Pulmonary artery endothelial cell (primary cell): Measurements from ENCODE around the gene BLVRA. TPM values are rescaled to one million over a fixed set of nuclear protein-coding genes. Genes with fewer than 3 reads are reported as not detected.
"Not testable (repeated sequence)": the region's sequence is repeated elsewhere in the genome, so short reads cannot be mapped to it uniquely, and the experiment has no call there.

Source experiments
- DNase-seq: peaks from one replicate; pipeline ENCODE4 v3.0.0-alpha.2; 2011; ENCODE audit warnings: low read depth, low spot score
- total RNA-seq: library from RNA; depleted of rRNA; stranded (reverse); fragments of >200 nt; gene quantifications from 2 replicates; pipeline ENCODE4 v1.2.3, GENCODE V29; 2014

Gene BLVRA
- total RNA-seq, 1 donor from 2014 or later = 40.1 TPM

DNA sequence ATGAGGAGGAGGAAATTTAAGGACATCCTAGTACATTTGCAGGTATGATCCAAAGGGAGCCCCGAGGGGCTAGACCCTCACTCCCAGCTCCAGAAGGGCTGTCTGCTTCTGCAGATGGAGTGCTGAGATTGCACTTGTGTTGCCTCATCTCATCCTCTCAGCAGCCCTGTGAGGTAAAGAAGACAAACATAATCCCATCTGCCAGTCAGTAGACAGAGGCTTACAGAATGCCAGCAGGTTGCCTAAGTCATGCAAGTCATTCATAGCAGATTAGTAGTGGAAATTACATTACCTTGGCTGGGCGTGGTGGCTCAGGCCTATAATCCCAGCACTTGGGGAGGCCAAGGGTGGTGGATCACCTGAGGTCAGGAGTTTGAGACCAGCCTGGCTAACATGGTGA lies 45.4 kb downstream of the BLVRA start:
- no peak for DNase-seq

DNA sequence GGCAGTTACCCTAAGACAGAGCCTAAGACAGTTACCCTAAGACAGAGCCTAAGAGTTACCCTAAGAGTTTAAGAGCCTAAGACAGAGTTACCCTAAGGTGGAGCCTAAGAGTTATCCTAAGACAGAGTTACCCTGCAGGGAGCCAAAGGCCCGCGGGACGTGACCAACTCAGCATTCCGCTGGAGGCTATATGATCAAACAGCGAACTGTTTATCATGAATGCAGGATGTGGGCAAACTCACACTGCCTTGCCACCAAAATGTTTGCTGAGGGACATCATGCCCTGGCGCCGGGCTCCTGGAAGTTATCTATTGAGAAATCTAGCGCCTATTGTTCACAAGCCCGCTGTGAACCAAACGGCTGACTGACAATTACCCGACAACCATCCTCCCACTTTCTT lies 49.9 kb downstream of the BLVRA start:
- DNase-seq = no peak

DNA sequence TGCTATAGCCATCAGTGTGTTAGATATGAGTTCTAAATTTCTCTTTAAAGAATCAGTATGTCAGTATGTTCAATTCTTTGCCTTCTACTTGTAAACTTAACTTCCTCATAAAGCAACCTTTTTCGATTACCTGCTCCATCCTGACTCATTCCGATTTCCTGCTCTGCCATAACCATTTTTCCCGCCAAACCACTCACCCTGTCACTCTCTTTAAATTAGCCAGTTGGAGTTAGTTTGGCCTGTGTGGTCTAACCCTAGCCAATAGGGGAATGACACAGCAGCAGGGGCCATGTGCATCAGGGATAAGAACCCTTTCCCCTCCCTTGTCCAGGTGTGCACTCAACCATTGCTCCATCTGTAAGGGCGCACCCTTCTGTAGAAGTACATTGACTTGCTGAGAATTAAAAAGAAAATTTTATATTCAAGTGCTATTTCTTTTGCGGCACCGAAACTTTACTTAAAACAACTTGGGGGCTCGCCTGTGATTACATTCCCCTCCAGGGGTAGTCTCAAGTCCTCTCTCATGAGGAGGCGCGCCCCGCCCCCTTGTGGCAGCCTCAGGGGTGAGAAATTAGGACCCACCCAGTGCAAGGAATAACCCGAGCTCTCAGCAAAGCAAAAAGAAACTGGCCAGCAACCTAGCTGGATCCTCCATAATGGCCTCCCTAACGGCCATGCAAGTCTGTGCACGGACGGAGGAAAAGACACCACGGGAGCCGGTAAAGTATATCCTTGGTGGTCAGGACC lies 51.9 kb downstream of the BLVRA start:
- DNase-seq = not testable (repeated sequence)

DNA sequence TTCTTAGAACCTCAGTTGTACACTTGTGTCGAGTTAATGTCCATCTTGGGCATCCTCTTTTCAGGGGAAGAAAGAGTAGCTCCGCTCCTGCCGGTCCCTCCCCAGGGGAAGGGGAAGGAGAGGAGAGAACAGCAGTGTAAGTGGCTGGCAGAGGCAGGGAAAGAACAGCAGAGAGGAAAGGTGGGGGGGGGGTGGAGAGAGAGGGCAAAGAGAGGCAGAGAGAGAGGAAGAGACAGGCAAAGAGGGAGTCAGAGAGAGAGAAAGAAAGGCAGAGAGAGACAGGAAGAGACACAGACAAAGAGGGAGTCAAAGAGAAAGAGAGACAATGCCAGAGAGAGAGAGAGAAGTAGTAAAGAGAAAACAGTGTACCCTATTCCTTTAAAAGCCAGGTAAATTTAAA lies 56.9 kb downstream of the BLVRA start:
- no peak for DNase-seq

DNA sequence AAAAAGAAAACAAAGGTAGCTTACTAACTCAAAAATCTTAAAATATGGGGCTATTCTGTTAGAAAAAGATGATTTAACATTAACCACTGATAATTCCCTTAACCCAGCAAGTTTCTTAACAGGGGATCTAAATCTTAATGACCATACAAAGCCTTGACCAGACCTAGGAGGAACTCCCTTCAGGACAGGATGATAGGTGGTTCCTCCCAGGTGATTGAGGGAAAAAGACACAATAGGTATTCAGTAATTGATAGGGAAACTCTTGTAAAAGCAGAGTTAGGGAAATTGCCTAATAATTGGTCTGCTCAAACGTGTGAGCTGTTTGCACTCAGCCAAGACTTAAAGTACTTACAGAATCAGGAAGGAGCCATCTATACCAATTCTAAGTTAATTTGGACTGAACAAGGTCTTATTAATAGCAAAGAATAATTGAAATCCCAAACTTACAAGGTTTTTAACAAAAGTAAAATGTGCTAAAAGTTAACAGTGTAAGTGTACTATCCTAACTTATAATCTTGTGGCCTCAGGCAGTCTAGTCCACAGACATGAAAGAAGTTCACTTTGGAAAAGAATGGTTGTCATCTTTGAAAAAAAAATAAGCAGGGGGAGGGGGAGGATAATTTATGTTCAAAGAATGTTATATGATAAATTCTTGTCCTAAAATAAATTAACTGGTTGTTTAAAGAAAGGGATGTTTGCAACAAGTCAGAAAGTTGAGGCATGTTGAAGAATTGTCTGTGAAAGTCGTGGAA lies 57.7 kb downstream of the BLVRA start:
- not testable (repeated sequence) for DNase-seq

DNA sequence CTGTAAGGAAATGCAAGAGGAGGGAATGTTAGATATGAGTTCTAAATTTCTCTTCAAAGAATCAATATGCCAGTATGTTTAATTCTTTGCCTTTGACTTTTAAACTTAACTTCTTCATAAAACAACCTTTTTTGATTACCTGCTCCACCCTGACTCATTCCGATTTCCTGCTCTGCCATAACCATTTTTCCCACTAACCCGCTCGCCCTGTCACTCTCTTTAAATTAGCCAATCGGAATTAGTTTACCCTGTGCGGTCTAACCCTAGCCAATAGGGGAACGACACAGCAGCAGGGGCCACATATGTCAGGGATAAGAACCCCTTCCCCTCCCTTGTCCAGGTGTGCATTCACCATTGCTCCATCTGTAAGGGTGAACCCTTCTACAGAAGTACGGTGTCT lies 64.9 kb downstream of the BLVRA start:
- not testable (repeated sequence) for DNase-seq

DNA sequence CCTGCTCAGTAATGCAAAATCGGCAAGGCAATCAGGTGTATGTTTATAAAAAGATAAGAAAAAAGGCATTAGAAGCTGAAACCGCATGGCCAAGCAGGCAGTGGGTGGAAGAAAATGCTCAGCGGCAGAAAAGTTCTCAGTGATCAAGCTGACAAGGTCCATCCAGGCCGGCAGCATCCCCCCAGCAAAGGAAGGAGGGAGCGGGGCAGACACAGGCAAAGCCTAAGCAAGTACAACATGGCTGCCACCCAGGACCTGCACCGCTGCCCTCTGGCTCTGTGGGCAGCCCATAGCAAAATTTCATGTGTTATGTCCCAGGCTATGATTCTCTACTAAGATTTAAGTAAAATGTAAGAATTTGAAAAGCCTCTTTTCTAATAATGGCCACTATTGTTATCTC lies 65.5 kb downstream of the BLVRA start:
- DNase-seq = no peak

DNA sequence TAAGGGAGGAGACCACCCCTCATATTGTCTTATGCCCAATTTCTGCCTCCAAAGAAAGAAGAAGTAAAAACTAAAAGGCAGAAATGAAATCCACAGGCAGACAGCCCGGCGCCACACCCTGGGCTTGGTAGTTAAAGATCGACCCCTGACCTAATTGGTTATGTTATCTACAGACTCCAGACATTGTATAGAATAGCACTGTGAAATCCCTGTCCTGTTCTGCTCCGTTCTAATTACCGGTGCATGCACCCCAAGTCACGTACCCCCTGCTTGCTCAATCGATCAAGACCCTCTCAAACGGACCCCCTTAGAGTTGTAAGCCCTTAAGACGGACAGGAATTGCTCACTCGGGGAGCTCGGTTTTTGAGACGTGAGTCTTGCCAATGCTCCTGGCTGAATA lies 66.0 kb downstream of the BLVRA start:
- not testable (repeated sequence) for DNase-seq

DNA sequence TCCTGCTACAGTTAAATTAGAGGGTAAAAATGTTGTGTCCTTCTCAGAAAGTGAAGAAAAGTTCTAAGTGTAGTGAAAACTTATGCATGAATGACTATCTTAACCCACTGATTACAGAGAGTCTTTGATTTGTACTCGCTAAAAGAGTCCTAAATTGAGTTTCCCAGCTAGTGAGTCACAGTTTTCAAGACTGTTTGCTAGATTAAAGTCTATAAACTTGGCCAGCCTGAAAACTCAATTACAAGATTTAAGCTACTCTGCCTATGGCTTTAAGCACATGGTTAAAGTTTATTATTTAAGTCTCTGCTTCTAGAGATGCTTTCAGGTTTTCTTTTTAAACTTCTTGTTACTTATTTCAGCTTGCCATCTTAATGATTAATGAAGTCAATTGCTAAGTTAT lies 66.5 kb downstream of the BLVRA start:
- no peak for DNase-seq

DNA sequence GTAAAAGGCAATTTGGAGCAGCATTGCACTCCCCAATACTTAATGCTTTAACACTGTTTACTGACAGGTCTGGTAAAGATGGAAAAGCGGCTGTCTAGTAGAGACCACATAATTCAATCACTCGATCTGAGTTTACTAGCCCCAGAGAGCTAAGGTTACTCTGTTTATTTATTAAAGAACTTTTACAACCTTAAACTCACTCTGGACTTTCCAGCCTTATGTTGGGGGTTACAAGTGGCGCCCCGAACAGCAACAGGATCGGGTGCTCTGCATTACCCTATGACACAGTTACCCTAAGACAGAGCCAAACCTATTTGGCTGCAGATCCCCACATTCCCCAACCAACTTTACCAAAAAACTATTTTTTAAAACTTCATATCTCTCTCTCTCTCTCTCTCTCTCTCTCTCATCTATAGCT lies 66.9 kb downstream of the BLVRA start:
- DNase-seq = no peak

DNA sequence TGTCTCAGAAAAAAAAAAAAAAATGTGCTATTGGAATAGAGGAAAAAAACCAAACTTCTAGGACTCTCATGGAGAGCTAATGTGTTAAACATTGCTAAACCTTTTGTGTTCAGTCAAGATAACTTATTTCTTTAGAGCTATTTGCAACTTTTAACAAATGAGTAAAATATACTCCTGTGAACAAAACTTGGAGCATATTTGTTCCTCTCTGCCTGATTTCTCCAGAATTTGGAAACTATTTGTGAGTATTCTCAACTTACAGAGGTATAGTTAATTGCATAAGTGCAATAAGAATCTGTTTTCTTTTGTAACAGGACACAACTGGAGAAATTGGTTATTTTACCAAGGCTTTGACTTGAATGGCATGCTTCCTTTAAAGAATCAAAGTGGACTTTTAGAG lies 72.4 kb downstream of the BLVRA start:
- not testable (repeated sequence) for DNase-seq

DNA sequence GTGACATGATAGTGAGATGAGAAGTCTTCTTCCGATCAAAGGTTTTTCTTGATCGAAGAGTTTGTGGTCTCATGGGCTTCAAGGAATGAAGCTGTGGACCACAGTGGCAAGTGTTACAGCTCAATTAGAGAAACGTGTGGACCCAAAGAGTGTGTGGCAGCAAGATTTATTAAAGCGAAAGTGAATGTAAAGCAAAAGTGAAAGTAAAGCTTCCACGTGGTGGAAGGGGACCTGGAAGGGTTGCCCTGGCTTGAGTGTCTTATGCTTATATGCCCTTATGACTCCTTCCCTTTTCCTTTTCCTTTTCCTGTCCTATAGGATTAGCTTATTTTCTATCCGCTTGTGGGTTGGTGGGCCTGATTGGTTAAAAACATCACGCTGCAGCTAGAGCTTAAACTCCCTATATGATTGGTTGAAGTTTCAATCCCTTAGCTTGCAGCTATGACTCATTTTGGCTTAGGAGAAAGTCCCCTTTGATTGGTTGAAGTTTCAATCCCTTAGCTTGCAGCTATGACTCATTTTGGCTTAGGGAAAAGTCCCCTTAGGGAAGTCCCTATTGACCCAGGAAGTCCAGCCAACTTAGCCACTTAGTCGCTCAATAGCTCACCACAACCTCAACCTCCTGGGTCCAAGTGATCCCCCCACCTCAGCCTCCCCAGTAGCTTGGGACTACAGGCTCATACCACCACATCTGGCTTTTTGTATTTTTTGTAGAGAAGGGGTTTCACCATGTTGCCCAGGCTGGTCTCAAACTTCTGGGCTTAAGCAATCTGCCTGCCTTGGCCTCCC lies 76.2 kb downstream of the BLVRA start:
- DNase-seq = no peak

DNA sequence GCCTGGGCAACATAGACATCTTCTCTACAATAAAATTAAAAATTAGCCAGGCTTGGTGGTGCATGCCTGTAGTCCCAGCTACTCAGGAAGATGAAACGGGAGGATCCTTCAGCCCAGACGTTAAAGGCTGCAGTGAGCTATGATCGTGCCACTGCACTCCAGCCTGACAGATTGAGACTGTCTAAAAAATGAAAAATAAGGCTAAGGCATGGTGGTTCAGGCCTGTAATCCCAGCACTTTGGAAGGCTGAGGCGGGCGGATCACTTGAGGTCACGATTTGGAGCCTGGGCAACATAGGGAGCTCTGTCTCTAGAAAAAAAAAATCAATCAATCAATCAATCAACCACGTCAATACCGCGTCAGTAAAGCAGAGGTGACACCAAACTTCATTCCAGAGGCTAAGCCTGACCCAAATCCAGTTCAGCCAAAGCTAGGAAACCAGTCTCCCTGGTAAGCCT lies 79.8 kb downstream of the BLVRA start:
- no peak for DNase-seq

DNA sequence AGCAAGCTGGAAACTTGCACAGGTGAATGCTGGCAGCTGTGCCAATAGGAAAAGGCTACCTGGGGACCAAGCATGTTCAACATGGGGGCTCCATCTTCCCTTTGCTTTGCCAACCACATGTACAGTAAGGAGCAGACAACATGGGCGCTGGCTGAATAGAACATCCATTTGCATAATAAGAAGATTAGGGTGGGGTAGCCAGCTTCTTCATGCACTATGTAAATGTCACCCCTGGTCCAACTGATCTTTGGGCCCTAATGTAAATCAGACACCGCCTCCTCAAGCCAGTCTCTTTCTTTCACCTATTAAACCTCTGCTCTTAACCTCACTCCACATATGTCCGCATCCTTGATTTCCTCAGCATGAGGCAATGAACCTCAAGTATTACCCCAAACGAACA lies 84.8 kb downstream of the BLVRA start:
- DNase-seq = no peak

DNA sequence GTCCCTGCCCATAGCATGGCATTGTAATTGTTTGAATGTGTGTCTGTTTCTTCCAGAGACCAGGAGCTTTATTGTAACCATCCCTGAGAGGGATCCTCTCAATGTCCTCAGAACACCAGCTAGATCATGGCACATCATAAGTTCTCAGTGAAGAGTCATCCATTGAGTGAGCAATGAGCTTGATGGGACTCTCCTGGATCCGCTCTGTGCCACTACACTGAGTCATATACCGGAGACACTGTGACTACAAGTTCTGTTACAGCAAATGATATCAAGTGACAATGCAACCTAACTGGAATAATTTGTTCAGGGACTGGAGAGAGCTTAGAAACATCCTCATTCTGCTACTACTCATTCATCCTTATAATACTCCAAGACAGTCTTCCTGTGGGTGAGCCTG lies 85.8 kb downstream of the BLVRA start:
- no peak for DNase-seq

DNA sequence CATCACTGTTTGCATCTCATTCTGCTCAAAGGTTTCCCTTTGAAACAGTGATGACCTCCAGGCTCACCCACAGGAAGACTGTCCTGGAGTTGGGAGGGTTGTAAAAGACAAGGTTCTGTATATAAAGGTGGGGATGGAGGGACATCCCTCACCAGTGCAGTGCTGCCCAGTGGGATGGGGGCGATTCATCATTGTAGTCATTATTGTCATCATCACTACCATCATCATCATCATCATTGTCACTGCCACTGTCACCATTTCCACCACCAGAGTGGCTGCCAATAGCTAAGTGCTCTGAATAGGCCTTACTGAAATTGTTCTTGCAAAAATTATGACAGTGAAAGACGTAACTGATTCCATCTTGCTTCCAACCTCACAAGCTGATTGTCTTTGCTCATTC lies 86.2 kb downstream of the BLVRA start:
- no peak for DNase-seq

DNA sequence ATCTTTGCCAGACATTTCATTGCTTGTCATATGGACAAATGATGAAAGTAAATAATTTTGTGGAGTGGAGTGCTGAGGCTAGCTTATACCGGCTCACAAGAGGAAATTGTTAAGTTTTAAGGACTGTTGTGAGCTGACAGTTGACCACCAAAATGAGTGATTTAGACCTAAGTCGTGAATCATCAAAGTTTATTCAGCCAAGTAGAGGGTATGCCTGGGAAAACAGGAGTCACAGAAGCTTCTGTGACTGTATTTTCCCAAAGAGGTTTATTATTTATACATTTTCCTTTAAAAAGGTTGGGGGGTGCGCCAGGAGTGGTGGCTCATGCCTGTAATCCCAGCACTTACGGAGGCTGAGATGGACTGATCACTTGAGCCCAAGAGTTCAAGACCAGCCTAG lies 89.0 kb downstream of the BLVRA start:
- no peak for DNase-seq

DNA sequence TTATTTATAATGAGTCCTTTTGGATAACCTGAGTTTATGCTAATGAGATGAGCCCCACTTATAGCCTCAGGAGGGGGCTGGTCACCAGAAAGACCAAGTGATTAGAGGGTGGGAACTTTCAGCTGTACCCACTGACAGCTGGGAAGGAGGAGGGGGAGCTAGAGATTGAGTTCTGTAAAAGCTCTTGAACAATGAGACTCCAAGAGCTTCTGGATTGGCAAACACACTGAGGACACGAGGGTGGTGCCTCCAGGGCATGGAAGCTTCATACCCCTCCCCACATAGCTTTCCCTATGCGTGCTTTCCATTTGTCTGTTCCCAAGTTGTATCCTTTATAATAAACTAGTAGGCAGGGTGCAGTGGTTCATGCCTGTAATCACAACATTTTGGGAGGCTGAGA lies 90.6 kb downstream of the BLVRA start:
- DNase-seq = no peak

DNA sequence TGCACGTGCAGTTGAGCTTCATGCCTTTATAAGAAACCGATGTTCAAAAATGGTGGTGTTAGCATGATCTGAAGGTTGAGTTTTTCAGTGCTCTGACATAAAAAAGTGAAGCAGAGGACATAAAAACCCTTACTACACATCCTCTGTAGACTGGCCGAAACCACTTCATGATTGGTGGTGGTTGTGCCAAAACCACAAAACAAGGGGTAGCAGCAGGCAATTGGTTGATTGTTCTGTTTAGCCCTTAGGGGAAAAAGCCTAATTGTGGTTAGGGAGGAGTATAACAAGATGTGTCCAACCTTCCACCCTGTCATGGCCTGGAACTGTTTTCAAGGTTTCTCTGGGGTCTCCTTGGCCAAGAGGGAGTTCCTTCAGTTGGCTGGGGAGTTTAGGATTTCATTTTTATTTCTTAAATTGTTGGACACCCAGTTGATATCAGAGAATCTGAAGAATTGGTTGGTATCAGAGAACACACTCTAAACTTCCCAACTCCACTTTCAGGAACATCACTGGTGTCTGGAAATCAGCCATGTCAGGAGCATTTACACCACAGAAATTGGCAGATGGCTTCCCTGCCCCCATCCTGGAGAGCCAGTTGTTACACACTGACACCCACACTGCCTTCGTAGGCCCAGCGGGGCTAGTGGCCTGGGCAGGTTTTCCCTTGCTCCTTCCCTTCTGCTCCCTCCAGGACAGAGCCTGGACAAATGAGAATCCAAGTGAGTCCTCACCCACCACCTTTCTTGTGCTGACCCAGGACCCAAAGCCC lies 92.1 kb downstream of the BLVRA start:
- no peak for DNase-seq

DNA sequence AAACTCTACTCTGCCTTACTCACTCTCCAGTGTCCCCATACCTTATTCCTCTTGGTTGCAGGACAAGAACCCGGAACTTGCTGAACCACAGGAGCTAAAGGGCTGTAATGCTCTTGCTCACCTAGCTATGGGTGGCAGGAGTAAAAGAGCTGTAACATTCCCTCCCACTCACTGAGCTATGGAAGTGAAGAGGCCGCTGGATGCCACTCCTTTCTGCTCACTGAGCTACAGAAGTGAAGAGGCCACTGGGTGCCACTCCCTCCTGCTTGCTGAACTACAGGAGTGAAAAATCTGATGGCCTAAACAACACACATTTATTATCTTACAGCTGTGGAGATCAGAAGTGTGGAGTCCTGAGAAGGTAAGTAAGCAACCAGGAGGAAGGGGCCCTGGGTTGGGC lies 93.3 kb downstream of the BLVRA start:
- no peak for DNase-seq

DNA sequence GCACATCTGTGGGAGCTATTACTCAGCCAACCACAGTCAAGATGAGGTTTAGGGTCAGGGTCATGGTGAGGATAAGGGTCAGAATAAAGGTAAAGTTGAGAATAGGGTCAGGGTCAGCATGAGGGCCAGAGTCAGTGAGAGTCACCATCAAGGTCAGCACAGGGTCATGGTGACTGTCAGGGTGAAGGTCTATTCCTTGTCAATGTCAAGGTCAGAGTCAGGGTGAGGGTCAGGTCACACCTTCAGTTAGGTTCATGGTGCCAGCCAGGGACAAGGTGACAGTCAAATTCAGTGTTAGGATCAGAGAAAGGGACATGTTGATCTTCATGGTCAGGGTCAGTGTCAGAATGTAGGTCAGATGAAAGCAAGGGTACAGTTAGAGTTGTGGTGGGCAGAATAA lies 96.7 kb downstream of the BLVRA start:
- DNase-seq = no peak
